ENCODE measurements around the gene FILIP1L.

The FILIP1L gene

DNA sequence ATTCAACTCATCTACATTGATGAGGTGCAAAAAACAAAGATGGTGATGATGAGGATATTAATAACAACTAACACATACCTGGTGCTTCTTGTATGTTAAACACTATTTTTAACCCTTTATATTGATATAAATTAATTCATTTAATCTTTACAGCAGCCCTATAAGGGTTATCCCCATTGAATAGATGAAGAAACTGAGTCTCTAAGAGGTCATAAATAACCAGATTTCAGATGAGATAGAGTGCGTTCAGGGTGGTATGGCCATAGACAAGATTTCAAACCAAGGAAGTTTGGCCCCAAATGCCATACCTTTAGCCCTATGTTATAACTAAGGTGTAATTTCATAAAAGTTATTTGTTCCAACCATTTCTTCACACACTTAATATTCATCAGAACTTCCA is 214.1 kb downstream of the FILIP1L start:
- no peak for TF ChIP-seq CTCF (conservative IDR thresholded peaks at IDR 0.05)
- no peak overlapping the region for H3K27ac ChIP-seq

DNA sequence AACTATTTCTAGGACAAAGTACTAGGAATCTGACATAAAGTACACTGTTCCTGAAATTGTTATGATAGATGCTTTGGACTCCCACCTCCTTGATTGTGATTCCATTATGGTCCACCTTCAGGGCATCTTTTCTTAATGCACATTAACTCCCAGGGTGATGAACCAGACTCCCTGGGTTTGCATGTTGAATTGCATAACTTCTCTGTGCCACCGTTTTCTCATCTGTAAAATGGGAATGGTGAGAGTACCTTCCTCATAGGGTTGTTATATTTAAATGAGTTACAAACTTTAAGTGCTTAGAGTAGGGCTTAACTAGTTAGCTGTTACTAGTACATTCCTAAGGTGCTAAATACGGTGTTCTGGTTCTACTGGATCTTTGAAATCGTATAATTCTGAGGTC is 214.7 kb downstream of the FILIP1L start:
- no peak overlapping the region for H3K27ac ChIP-seq
- TF ChIP-seq CTCF (conservative IDR thresholded peaks at IDR 0.05), result no peak

GRCh38 chr3:99896482-99896881 is 217.8 kb downstream of the FILIP1L start:
- H3K27ac ChIP-seq, result no peak overlapping the region
- TF ChIP-seq CTCF (conservative IDR thresholded peaks at IDR 0.05), result no peak

DNA sequence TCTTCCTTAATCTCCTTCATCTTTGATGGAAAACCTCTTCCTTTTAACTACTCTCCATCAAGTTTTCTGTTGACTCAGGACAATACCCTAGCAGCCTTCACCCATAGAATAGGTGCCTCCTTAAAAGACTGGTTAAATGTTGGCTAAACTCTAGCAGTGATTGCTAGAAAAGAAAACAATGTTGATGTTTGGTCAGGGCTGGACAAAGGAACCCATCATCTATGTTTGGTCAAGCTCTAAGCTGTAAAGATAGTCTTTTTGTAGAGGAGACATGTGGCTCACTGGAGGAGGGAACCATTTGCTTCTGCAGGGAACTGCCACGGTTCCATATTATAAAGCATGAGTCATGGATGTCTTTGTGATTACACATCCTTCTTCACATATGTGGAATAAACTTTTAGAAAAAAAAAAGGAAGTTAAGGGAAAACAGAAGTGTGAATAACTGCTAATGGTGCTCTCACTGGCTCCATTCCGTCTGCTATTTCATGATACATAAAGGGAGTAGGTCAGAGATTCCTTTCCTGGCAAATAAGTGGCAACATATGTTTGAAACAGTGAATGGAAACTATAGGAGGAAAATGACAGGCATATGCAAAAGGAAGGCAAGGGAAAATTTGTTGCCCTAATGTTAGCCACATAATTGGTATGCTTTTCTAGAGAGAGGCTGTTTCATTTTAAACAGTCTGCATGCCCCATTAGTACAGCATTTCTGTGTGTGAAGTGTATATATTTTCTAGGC is 218.4 kb downstream of the FILIP1L start:
- TF ChIP-seq CTCF (conservative IDR thresholded peaks at IDR 0.05), result no peak

DNA sequence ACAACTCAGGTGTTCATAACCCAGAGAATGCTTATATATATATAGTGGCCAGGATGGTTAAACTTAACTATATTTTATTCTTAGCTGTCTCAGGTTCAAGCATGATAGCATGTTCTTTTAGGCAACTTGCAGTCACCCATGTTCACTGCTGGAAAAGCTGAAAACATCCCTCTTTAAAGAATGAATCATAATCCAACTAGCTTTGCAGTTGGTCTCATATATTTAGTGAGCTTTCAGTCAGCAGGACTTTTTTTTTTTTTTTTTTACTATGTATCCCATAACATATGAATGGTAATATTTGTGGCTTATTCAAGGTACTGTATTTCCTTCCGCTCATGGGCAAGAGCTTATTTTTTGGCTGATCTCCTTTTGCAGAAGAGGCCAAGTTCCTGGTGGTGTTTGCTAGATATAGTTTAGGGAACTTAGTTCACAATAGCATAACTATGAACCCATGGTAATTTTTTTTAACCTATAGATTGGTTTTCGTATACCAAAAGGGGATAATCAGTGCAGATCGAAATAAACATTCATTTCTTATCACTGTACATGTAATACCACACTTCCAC is 219.1 kb downstream of the FILIP1L start:
- no peak for TF ChIP-seq CTCF (conservative IDR thresholded peaks at IDR 0.05)
- H3K27ac ChIP-seq, result no peak overlapping the region

More for the DNA sequence above, 218.4 kb downstream of the FILIP1L start:
- H3K27ac ChIP-seq, result no peak overlapping the region

DNA sequence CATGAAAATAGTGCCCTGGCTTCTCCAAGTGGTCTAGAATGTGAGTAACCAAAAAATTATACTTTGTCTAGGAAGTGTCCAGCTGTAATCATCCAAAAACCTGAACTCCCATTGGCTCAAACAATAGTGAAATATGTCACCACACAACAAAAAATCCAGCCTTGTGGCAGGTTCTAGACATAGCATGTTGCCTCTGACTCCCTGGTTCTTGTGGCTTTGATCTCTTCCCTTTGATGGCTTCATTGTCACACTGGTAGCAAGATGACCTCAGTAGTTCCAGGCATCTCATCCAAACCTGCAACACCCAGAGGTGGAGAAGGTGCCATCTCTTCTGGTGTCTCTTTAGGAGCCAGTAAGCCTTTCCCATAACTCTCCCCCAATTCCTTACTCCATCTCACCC is 222.0 kb downstream of the FILIP1L start:
- no peak for TF ChIP-seq CTCF (conservative IDR thresholded peaks at IDR 0.05)
- no peak overlapping the region for H3K27ac ChIP-seq

GRCh38 chr3:99891610-99892285 is 222.6 kb downstream of the FILIP1L start:
- TF ChIP-seq CTCF (conservative IDR thresholded peaks at IDR 0.05), result no peak
- no peak overlapping the region for H3K27ac ChIP-seq

Measured in VCaP (cell line).